Bone marrow (tissue), 2 donors: ENCODE results near the gene SLC22A23.

ENCODE experiments used
- DNase-seq, 2 donors: peaks; one replicate each; lab custom pipeline; 2025; lab: John Stamatoyannopoulos, UW

The SLC22A23 gene

DNA sequence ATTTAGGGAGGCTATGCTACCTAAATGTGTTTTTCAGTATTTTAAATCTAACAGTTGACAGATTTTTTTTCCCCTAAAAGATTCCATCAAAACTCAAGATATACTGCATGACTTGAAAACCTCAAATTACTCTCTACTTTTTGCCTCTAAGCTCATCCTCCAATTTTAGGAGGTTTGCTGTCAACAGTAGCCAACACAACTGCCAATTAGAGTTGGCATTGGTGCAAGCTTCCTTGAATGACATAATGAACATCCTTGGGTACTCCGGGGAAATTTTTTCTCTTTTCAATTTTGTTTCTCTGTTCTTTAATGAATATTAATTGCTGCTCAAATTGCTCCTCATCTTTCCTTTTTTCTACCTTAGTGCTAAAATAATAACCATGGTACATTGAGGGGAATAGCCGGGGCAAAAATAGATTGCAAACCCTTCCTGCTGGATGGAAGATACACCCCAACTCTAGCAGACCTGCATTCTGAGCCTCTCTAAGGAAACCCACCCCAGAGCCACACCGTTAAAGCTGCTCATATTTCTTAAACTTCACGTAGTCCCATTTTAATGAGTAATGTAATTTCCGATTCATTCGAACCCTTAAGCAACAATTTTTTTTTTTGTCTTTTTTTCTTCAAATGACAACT lies 34.3 kb downstream of the SLC22A23 start:
- no peak for DNase-seq

DNA sequence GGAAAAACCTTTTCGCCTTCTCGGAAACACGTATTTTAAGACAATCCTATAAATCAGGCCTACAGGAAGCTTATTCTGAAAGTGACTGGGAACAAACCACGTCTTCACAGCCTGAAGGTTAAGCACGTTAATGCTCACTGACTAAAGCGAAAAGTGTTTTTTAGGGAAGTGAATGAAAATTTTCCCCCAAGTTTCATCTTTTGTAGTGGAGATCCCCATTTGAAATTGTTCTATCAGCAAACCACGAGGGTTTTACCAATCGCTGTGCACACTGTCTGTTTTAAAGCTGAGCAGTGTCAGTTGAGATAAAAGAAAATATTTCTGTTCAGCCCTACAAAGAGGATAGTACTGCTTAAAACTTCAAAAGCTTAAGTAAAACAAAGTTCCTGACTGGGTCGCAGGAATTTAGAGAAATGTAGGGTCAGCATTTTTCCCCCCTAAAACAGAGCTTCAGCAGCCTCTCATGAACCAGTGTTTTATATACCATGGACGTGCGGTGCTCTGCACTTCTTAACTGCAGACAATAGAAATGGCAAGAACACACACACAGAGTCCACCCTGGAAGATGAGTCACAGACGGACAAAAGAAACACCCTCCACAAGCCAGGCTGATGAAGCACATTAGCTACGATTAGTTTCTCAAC lies 34.9 kb downstream of the SLC22A23 start:
- no peak for DNase-seq

DNA sequence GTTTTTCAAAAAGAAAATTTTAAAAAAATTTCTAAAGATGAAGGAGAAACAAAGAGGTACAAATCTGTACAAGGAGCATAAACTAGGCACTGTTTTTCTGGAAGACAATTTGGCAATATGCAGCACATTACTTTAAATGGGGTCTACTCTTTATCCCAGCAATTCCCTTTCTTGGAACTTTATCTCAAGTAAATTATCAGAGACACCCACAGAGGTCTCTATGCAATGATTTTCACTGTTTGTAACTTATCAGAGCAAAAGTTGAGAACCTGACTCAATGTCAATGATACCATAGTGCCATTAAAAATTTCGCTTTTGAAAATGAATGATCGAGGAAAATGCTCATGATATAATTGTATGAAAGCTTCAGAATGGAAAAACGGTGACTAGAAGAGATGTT lies 35.7 kb downstream of the SLC22A23 start:
- no peak for DNase-seq

DNA sequence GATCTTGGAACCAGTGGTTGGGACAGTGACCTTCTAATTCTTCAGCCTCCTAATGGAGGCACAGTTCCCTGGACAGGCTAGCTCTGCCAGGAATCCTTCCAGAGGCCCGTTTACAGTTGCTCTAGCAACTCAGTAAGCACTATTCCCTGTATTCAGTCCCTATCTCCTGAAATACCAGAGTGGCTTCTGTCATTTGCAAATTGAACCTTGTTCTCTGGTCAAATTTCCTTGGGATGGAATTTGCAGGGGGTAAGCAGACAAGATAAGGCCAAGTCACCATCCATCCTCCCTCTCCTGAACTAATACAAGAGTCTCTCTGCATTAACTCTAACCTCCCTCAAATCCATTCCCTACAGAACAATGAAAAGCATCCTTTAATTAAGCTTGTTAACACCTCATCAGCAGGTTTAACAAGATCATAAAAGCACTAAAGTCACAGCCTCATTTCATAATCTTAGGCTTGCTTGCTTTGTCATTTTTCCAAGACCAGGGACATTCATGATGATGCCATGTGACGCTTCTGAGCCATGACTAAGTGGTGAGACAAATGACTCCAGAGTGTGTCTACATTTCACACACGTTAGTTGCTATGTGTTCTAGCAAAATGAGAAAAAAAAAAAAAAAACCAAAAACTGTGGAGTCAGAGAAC lies 37.1 kb downstream of the SLC22A23 start:
- no peak for DNase-seq

DNA sequence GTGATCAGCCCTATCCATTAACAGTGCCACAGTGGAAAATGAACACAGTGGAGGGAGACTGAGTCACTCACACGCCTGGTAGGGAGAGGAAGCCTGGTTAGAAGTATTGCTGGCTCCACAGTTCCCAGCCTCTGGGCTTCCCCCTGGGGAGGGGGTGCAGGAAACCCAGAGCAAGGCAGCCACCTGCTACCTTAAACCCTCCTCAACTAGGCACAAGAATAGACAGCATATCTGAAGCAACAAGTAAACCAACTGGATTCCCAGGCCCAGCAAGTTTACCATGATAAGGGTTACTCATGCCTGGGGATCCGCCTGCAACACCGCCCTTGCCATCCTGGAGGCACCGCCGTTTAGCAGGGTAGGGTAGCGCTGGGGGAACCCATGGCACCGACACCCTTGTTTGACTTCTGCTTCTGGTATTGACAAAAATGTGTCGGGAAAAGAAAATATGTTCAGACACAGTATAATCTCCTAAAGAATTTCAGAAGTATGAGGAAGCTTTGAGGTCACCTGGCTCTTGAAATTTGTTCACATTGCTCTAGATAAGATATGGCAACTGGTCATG lies 38.3 kb downstream of the SLC22A23 start:
- no peak for DNase-seq

DNA sequence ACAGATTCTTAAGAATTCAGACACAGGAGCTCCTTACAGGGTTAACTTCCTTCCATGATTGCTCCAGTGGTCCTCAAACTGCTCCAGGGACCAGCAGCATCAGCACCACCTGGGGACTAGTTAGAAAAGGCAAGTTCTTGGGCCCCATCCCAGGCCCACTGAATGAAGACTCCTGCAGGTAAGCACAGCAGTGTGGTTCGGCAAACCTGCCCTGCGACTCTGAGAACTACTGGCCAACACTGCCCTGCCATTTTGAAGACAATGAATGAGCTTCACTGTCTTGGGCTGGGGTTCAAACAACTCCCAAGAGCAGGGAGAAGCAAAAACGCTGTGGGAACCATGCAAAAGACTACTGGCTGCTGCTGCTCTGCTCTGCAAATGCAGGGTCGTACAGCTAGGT lies 39.4 kb downstream of the SLC22A23 start:
- DNase-seq, result no peak

DNA sequence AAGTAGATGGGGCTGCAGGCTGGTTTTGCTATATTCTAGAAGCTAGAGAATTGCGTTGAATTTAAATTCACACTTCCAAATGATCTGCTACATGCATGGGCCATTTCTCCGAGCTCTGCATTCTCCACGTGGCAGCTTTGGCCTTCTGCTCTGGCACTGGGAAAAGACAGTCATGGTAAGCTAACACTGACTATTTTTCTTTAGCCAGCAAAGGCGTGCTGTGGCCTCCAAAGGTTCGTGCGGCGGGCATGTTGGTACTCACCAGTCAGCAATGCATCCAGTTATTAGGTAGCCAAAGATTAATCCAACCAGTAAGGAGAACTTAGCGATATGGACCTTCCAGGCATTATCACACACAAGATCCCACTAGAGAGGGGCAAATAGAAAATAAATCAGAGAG lies 41.4 kb downstream of the SLC22A23 start:
- DNase-seq, result no peak

DNA sequence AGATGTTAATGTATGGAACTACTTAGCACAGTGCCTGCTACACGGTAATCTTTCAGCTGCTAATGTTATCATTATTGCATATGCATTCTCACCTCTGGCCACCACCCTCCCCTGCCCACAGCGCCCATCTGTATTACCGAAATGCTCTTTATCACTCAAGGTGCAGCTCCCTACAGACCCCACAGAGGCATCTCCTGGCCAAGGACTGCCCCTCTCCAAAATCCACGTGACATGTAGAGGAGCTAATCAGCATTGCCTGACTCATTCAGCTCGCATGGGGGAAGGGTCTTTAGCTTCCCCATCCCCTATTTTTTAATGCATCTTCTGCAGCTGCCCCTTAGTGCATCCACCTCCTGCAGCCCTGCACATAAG lies 41.8 kb downstream of the SLC22A23 start:
- DNase-seq, result no peak

DNA sequence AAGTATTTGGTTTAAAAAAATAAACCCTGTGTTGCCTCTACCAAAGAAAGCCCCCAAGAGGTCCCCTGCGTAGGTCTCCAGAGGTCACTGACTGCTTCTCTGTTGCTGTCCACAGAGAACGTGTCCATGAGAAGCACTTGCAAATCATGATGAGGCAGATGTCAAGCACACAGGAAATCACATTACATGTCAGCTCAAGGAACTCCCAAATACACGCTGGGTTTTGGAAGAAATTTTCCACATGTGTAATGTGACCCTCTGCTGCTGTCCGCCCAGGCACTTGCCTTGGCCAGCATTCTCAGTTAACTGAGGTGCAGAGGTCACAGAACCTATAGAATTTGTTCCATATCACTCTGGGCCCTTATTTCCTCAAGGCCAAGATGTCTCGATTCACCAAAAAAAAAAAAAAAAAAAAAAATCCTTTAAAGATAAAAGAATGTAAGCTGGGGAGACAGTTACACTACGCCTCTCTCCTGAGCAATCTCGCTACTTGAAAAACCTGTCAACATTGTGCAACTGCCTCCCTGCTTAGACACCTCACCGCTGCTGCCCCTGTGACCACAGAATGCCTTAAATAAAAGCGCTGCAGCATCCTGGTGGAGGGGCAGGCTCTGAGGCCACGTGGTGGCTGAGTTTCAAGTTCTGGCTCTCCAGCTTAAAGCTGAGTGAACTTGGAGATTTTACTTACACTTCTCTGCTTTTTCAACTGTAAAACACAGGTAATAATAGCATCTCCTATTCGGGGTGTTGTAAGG lies 42.3 kb downstream of the SLC22A23 start:
- no peak for DNase-seq

DNA sequence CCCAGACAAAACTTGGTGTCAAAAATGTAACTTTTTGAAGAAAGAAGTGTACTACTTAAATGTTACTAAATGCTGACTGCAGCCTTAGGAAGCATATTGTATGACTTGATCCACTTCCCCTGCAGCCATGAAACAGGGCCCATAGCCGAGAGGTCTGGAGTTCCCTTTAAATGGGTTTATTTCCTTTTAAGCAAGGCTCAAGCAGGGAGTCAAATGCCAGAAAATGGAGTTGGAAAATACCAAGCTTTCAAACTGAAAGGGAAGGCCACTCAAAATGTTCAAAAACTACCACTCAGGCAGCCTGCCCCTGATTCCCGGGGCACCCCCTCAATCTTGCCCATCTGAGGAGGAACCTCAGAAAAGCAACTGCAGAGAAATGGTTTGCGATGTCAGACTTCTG lies 43.3 kb downstream of the SLC22A23 start:
- no peak for DNase-seq

DNA sequence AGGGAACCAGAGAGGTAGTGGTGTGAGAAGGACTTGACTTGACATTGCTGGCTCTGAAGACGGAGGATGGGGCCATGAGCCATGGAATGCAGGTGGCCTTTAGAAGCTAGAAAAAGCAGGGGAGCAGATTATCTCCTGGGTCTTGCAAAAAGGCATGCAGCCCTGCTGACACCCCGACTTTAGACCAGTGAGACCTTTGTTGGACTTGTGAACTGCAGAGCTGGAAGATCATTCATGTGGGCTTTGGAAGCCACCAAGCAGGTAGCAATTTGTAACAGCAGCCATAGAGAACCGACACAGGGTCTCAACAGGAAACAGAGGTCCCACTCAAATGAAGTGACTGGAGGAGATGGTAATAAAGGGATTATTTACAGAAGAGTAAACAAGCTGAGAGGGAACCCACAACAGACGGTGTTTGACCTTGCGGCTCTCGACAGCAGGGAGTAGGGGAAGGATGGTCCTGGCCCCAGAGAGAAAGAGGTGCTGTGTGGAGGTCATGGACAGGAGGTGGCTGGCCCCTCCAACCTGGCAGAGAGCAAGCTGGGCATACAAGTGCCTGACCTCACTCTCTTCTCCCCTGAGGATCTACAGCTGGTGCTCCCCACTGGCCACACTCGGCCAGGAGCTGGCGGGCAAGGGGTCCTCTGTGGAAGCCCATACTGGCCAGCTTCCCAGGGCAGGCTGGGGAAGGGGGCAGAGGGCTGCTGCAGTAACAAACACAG lies 43.9 kb downstream of the SLC22A23 start:
- DNase-seq, result no peak

DNA sequence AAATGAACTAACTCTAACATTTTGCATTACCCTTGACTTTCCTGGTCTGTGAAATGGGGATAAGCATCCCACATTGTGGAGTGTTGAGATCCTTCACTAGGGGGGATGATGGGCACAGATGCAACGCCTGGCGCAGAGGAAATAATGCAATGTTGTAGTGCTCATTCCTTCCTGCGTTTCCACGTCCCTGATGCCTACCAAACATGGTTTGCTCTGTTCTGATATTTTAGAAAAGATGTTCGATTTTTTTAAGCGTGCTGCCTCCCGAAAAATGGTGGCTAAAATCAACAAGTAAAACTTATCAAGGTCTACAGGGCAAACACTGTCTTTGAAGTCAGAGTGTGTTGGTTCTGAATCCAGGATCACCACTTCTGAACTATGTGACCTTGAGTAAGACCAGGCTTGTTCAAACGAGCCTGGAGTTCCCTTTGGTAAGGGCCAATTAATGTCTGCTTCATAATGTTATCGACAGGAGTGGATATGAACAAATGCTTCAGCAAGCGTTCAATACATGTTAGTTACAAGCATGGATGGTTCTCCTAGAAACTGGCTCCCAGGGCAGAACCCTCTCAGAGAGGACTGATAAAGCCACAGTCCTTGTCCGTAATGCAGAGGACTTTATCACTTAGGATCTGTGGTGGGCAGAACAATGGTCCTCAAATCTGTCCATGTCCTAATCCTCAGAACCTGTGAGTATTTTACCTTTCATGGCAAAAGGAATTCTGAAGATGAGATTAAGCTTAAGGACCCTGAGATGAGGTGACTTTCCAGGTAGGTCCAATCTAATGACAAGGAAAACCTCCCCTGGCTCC lies 44.7 kb downstream of the SLC22A23 start:
- DNase-seq, result no peak

DNA sequence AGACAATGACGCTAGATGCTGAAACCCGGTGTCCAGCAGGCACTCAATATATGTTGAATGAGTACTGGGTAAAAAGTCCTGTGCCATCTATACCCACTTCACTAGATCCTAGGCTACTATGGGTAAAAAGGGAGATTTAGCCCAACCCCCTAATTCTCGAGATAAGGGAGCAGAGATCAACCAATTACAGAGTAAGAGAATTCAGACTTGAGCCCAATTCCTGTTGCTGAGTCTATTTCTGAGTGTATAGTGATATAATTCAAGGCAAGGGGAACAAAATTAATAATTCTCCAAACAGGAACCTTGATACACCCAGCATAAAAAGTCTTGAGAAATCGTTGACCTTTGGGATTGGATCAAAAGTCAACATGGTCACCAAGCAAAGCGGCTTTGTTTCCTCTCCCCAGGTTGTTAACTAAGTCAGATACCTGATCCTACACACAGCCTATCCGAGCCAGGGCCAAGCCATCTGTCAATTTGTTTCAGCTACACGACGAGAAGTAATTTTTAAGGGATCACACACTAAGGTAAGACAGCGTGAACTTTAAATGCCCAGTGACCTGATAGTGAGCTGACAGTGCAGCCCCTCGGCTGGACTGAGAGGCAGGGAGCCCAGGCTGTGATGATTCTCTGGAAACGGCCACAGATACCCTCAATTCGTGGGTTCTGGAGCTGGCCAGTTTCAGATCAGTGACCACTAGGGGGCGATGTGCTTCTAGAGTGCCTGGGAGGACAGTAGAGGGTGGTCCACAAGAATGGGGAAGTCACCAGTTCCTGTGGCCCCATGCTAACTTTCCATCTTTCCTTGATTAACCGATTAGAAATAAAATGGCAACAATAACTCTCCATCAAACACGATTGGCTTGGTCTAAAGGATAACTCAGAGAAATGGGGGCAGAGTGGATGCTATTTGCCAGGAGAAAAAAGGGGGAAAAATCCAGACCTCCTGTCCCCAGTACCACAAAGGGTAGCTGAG lies 46.2 kb downstream of the SLC22A23 start:
- DNase-seq, result peak; percentile 1 to 64

DNA sequence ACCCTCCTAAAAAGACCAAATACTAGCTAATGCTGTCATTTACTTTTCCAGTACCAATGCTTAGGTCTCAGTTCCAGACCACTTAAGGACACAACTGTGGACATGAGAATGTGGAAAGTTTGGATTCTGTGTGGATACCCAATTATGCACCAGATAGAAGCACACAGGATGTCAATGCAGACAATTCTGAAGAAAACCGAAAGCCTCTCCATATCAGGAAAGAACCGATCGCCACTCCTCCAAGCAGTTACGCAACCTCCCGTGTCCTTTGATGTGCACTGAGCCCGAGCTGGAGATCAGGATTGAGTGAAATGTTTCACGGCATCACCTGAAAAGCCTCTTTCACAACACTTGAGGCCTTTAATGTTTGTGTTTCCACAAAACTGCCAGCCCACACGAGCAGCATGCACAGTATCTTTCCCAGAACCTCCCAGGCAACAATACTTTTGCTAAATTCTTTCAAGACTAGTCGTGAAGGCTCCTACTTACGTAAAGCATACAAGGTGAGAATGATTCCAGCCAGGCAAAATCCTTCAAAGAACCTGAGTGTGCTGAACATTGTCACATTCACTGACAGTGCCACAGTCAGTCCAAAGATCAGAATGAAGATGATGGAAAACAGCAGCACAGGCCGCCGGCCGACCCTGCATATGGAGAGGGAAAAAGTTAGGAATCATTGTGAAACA lies 47.0 kb downstream of the SLC22A23 start:
- DNase-seq, result no peak

DNA sequence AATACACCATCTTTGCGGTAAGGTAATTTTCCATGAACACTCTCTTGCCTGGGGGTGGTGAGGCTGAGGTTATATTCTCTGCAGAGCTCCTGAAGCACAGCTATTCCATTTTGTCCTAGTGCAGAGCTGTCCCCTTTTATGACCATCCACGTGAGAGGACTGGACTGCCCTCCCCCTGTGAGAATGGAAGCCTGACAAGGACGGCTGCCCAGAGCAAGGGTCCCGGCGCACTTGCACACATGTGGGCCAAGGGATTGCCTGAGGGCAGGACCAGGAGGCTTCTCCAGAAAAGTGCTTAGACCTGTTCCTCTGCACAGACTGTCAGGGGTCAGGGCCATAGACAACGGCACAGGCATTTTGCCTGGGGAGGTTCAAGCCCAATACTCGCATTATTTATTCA lies 48.2 kb downstream of the SLC22A23 start:
- no peak for DNase-seq

DNA sequence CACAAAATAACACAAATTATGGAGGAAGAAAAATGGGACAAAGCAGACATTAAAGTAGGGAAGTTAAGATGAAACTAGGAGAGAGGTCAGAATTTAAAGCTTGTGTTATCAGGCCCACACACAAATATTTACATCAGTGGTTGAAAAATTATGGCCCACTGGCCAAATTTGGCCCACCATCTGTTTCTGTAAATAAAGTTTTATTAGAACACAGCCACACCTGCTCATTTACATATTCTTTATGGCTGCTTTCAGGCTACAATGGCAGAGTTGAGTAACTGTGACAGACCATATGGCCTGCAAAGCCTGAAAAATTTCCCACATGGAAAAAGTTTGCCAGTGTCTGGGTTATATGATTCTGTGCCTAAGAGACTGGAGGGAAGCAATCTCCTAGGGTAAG lies 49.0 kb downstream of the SLC22A23 start:
- DNase-seq, result no peak

DNA sequence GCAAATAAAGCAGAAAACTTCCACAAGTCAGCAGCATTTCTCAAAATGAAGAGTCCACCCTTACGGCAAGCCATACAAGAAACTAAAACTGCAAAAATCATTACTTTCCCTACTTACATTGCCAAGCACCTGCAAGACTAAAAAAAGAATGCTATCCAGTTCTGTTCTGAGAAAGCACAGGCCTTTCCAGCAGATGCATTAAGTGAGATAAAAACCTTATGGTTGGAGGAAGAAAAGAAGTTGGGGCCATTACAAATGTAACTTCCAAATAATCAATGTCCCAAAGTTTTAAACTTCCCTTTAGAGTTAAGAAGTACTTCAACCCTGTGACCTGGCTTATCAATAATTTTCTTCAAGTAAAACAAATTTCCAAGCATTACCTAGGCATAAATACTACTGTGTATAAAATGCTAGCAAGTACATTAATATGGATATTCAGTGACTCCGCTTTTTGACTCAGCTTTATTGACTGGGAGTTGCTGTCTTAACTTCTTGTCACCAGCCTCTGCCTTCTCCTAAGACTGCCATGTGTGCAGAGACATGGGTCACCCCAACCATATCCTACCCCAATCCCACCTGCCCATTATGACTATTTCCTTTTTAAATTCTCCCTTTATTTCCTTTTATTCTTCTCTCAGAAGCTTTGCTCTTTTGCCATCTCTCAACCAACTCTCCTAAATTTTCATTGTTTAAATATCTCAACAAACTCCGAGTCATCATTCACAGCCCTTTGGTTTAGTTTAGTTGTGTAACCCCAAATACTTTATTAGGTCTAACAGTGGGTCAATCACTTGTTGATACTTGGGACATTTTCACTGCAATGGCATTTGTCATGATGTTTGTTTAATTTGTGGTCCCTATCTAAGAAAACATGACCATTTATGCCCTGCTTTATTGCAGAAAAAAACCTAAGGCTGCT lies 49.7 kb downstream of the SLC22A23 start:
- no peak for DNase-seq

DNA sequence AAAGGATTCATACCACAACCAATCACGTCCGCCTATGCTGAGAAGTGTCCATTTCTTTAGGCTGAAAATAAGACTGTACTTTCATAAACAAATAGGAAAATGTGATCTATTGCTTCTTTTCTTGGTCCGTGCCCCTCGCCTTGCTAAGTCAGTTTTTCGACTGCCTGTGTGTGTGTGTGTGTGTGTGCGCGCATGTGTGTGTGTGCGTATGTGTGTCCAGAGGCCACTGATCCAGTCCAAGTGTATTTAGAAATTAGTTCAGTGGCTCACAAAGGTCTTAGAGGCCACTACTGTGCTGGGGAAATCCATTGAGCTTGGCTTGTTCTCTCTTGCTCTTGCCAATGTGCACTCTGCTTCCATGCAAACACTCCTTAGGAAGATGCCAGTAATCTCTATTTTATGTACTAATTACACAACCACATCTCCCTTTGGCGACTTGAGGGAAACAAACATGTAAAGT lies 50.5 kb downstream of the SLC22A23 start:
- DNase-seq, result no peak
